Stomach (tissue), 4 donors: Measurements from ENCODE around the gene DNAJC4.

Source experiments
- POLR2A ChIP-seq, 4 donors: fragments of 450-650 bp; IDR thresholded peaks; one replicate each; pipeline ENCODE4 v1.6.1; 2016; ENCODE audit warnings: antibody characterized with exemption in 4 of 4, control low read depth in 2 of 4, mild to moderate bottlenecking in 1 of 4, moderate library complexity in 1 of 4
- TF ChIP-seq, protein P1 (sequence below), 7 experiments: fragments of 450-650 bp in 4 of 7; fragments of 200-600 bp in 3 of 7; sonication (generic) in 3 of 7; IDR thresholded peaks; one replicate each; pipeline ENCODE4 v1.5.1; 2016 to 2019; ENCODE audit warnings: antibody characterized with exemption in 7 of 7, control low read depth in 2 of 7, mild to moderate bottlenecking in 1 of 7

DNA sequence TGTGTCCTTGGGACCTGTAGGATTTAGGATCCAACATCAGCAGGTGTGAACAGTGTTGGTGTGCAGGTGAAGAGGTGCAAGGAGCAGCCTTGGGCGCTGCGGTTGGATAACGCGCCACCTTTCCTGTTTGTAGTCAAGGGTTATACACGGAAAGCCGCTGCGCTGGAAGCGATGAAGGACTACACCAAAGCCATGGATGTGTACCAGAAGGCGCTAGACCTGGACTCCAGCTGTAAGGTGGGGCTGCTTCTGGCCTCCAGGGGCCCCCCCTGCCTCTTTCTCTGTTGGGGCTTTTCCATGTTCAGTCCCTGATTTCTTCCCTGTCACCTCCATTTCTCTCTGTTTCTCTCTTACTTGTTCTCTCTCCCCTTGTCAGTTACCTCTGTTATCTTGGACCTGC is 27.4 kb upstream of the DNAJC4 start:
- TF ChIP-seq, protein P1, sequence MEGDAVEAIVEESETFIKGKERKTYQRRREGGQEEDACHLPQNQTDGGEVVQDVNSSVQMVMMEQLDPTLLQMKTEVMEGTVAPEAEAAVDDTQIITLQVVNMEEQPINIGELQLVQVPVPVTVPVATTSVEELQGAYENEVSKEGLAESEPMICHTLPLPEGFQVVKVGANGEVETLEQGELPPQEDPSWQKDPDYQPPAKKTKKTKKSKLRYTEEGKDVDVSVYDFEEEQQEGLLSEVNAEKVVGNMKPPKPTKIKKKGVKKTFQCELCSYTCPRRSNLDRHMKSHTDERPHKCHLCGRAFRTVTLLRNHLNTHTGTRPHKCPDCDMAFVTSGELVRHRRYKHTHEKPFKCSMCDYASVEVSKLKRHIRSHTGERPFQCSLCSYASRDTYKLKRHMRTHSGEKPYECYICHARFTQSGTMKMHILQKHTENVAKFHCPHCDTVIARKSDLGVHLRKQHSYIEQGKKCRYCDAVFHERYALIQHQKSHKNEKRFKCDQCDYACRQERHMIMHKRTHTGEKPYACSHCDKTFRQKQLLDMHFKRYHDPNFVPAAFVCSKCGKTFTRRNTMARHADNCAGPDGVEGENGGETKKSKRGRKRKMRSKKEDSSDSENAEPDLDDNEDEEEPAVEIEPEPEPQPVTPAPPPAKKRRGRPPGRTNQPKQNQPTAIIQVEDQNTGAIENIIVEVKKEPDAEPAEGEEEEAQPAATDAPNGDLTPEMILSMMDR (IDR thresholded peaks at IDR 0.05): no peak
- TF ChIP-seq POLR2A (IDR thresholded peaks at IDR 0.05): no peak
